HG02763 (cell line): ENCODE results near the gene ACOT8.

Experiments
- ATAC-seq: cut with Tn5 transposase; IDR thresholded peaks from one replicate; pipeline ENCODE4 v1.9.1; 2021; ENCODE audit warnings: mild to moderate bottlenecking, moderate library complexity; ENCODE audit not compliant: unreplicated experiment

ACOT8 gene

DNA sequence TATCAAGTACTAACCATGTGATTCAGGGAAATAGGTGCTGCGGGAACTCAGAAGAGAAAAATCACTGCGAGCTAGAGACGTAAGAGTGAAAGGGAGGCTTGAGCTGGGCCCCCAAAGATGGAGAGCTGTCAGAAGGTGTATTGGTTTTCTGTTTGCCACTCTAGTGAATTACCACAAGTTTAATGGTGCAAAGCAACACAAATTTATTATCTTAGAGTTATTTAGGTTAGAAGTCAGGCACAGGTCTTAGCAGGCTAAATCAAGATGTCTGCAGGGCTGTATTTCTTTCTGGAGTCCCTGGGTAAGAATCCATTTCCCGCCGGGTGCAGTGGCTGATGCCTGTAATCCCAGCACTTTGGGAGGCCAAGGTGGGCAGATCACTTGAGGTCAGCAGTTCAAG lies 2.7 kb upstream of the ACOT8 start:
- no peak for ATAC-seq

GRCh38 chr20:45857882-45858216 lies 657 bp upstream of the ACOT8 start:
- ATAC-seq: no peak

DNA sequence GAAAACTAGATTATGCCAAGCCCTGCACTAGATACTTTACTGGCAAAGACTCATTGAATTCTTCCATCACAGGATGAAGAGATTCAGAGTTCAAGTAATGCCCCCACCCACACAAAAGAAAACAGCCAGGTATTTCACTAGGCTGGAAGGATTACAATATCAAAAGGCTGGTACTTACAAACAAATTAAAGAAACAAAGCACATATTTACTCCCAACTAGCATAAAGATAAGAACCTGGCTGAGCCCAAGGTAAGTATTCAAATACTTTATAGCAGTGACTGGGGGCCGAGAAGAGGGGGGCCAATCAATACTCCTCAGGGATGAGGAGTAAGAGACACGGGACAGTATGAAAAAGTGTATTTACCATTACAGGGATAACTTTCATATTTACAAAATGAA lies 3.7 kb downstream of the ACOT8 start:
- ATAC-seq: no peak

- ATAC-seq: no peak
Measured at GRCh38 chr20:45852326-45852725, 4.9 kb downstream of the ACOT8 start.

DNA sequence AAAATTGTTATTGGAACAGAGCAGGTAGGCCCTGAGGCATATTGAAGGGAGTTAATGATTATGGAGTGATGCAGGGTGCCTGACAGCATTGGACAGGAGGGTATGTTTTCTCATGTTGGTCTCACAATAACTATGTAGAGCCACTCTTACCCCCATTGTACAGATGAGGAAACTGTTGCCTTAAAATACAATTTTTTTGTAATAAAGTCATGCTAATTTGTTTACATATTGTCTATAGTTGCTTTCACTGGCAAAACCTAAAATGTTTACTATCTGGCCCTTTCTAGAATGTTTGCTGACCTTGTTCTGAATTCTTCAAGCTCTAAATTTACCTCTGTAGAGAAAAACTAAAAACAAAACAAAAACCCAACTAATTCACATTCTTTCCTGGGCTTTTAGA lies 5.7 kb downstream of the ACOT8 start:
- ATAC-seq: no peak

GRCh38 chr20:45850926-45851325 lies 6.3 kb downstream of the ACOT8 start:
- no peak for ATAC-seq

DNA sequence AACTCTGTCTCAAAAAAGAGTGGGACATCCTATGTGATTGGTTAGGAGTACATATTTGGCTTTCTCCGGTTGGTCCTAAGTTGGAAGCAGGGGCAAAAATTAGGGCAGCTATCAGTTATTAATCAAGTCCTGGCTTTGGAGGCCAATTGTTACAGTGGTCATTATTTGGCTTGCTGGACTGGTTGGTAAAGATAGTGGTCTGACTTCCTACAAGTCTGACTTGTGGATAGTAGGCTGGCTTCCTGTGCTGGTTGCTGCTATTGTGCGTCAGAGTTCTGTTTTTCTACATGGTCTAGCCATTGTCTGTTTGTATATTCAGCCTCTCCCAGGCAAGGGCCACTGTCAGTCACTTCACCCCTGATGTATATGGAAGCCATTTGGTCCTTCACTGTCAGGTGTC lies 7.0 kb downstream of the ACOT8 start:
- ATAC-seq: no peak

DNA sequence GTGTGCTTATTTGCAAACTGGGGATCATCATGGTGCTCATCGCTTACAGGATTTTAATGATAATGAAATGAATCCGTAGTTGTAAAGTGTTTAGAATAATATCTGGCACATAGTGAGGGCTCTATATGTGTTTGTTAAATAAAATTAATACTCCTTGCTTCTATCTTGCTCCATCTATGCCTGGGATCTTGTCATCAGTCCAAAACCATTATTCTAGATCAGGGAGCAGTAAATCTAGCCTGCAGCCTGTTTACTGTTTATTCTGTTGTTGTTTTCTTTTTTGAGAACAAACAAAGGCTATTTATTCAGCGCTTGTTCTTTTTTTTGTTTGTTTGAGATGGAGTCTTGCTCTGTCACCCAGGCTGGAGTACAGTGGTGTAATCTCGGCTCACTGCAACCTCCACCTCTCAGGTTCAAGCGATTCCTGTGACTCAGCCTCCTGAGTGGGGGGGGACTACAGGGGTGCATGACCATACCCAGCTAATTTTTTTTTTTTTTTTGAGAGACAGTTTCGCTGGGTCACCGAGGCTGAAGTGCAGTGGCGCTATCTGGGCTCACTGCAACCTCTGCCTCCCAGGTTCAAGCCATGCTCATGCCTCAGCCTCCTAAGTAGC lies 8.1 kb downstream of the ACOT8 start:
- no peak for ATAC-seq

DNA sequence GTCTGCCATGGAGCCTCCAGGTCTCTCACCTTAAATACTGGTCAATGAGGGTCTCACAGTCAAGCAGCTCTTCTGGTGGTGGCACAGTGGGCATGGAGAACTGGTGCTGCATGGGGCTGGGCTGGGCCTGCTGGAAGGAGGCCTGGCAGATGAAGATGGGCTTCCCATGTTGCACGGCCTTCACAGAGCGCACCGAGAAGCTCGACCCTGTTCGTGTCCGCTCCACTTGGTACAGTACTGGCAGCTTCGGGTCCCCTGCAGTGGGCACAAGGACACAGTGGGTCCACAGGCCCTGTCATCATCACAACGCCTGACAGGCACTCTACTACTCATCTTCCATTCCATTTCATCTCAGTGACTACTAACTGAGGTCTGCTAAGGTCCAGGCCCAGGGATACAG lies 8.8 kb downstream of the ACOT8 start:
- ATAC-seq: no peak

- ATAC-seq: no peak
Measured at GRCh38 chr20:45845452-45845851, 11.7 kb downstream of the ACOT8 start.

DNA sequence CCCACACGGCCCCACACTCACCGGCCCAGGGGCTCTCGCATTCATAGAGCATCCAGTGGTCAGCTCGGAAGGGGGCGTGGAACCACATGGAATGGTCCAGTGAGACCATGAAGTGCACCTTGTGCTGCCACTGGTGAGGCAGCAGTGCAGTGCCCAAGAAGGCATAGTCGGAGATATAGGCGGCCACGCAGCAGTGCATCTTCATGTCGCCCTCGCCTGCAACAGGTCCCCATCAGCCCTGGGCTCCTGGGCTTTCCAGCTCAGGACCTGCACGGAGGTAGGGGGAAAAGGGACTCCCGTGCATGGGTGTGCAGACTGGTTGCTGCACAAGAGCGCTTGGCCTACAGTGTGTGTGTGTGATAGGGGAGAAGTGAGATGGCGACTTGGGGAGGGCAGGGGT lies 13.7 kb downstream of the ACOT8 start:
- no peak for ATAC-seq

GRCh38 chr20:45842169-45842812 lies 14.9 kb downstream of the ACOT8 start:
- no peak for ATAC-seq

DNA sequence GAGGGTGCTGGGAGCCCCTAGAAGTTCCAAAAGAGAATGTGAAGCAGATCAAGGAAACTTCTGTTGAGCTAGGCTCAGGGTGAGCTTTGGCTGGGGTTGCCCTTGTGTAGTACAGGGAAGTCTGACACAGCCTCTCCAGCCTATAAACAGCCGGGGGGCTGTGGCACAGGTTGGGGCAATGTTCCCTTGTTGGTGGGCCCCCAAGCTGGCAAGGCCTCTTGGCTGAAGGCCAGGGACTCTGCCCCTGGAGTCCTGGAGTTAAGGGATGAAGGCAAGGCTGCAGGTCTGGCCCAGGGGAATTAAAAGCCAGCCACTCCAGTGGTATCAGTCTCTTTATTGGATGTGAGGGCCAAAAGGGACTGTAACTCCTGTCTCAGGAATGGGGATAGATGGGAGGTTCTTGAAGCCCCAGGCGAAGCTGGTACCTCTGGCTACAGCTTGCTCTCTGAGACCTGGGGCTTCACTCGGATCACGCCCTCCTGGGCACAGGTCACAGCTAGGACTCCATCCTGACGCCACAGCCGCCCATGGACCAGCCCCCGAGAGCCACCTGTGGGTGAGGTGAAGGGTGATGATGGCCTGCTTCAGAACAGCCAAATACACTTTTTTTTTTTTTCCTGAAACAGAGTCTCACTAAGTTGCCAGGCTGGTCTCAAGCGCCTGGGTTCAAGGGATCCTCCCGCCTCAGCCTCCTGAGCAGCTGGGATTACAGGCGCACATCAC lies 15.6 kb downstream of the ACOT8 start:
- ATAC-seq: no peak

DNA sequence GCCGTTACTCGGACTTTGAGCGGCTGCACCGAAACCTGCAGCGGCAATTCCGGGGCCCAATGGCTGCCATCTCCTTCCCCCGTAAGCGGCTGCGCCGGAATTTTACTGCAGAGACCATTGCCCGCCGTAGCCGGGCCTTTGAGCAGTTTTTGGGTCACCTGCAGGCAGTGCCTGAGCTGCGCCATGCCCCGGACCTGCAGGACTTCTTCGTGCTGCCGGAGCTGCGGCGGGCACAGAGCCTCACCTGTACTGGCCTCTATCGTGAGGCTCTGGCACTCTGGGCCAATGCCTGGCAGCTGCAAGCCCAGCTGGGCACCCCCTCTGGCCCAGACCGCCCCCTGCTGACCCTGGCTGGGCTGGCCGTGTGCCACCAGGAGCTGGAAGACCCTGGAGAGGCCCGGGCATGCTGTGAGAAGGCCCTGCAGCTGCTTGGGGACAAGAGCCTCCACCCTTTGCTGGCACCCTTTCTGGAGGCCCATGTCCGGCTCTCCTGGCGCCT lies 16.4 kb downstream of the ACOT8 start:
- ATAC-seq: no peak

DNA sequence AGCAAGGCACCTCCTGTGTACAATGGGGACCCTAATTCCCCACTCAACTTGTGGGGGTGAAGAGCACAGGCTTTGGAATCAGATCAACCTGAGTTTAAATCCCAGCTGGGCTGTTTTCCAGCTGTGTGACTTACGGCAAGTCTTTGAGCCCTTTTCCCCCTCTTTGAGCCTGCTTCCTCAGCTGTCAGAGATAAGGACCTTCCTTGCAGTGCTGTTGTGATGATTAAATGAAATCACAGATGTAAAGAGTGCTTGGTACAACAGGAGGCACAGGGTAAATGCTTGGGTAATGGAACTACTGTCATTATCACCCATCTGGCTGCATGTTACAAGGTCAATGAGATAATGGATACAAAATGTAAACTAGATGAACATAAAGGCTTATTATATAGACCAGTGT lies 20.4 kb downstream of the ACOT8 start:
- ATAC-seq: no peak

DNA sequence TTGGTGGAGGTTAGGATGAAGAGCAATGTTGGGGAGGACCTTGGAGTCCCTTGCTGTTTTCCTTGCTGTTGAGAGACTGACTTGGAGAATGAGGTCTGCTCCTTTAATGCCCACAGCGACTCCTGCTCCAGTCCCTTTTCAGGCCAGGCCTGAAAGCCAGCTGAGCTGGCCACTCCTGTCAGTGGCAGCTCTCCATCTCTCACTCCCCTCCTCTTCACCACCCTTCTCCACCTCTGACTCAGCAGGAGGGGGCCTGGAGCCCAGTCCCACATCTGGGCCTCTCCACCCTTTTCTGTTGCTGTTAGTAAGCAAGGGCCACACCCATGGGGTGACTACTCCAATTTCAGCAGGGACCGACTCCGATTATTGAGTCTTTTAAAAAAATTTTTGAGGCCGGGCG lies 21.4 kb downstream of the ACOT8 start:
- no peak for ATAC-seq

GRCh38 chr20:45835329-45835765 lies 21.8 kb downstream of the ACOT8 start:
- no peak for ATAC-seq

- no peak for ATAC-seq
Measured at GRCh38 chr20:45834797-45835161, 22.4 kb downstream of the ACOT8 start.

GRCh38 chr20:45833883-45834796 lies 23.1 kb downstream of the ACOT8 start:
- no peak for ATAC-seq

- no peak for ATAC-seq
Measured at GRCh38 chr20:45833030-45833882, 23.9 kb downstream of the ACOT8 start, which contains the start of gene SNX21. TSS of gene SNX21 (plus strand) at chr20:45833799. CDS start at chr20:45833920, 121 bp downstream.
